Spleen (tissue), 11 donors: ENCODE measurements around the gene TBC1D13. TPM values are rescaled to one million over a fixed set of nuclear protein-coding genes. Genes with fewer than 3 reads are reported as not detected.

Experiments used
- DNase-seq: peaks from one replicate; pipeline ENCODE4 v3.0.0-alpha.2; 2020
- H3K27ac ChIP-seq, 8 donors: fragments of 200-600 bp; sonication (generic) in 7 of 8; 1 replicate in 4 of 8; 2 replicates in 4 of 8; pipeline versions ENCODE4 v1.5.0 to v1.8.0; 2016 to 2021; ENCODE audit warnings: inconsistent platforms in 4 of 8, mild to moderate bottlenecking in 4 of 8, moderate library complexity in 1 of 8
- H3K27me3 ChIP-seq, 7 donors: fragments of 200-600 bp; sonication (generic) in 6 of 7; replicated peaks in 1 of 7; 1 replicate in 4 of 7; 2 replicates in 3 of 7; pipeline versions ENCODE4 v1.5.0 to v1.8.0; 2016 to 2021; ENCODE audit warnings: inconsistent platforms in 3 of 7, mild to moderate bottlenecking in 1 of 7
- H3K36me3 ChIP-seq, 6 donors: fragments of 200-600 bp; sonication (generic) in 5 of 6; 1 replicate in 4 of 6; 2 replicates in 2 of 6; pipeline versions ENCODE4 v1.5.0 to v1.8.0; 2016 to 2021; ENCODE audit warnings: inconsistent platforms in 2 of 6
- H3K4me1 ChIP-seq, 6 donors: fragments of 200-600 bp; sonication (generic) in 5 of 6; 1 replicate in 3 of 6; 2 replicates in 3 of 6; pipeline versions ENCODE4 v1.5.0 to v1.8.0; 2016 to 2021; ENCODE audit warnings: inconsistent platforms in 3 of 6
- H3K4me3 ChIP-seq, 8 donors: fragments of 200-600 bp; sonication (generic) in 7 of 8; 1 replicate in 4 of 8; 2 replicates in 4 of 8; pipeline versions ENCODE4 v1.5.0 to v1.8.0; 2016 to 2021; ENCODE audit warnings: inconsistent platforms in 4 of 8, mild to moderate bottlenecking in 4 of 8, moderate library complexity in 2 of 8
- H3K9me3 ChIP-seq, 8 donors: fragments of 200-600 bp; sonication (generic) in 7 of 8; 1 replicate in 4 of 8; 2 replicates in 4 of 8; pipeline versions ENCODE4 v1.5.0 to v1.8.0; 2016 to 2021; ENCODE audit warnings: inconsistent platforms in 4 of 8
- POLR2A ChIP-seq, 3 donors: fragments of 450-650 bp; IDR thresholded peaks; one replicate each; pipeline ENCODE4 v1.5.1; 2017; ENCODE audit warnings: antibody characterized with exemption in 3 of 3, mild to moderate bottlenecking in 1 of 3
- POLR2AphosphoS5 ChIP-seq, 3 donors: sonication (generic); formaldehyde crosslinking; IDR thresholded peaks; one replicate each; pipeline ENCODE4 v1.5.1; 2017; ENCODE audit warnings: antibody characterized with exemption in 3 of 3
- WGBS, 5 donors: extraction: QIAGEN DNeasy Blood & Tissue Kit in 3 of 5; methylation state at CpG; one replicate each; pipeline versions ENCODE4 v1.1.5 to v1.1.7; 2013 to 2018; 5-methylcytosine and 5-hydroxymethylcytosine counted together
- intact Hi-C: fragments of 100-400 bp; cut with DNase I; formaldehyde crosslinking; loops from one replicate; pipeline ENCODE4 v1.15.0; 2023; ENCODE audit warnings: low total_unique reads
- polyA plus RNA-seq, 3 donors: library from polyadenylated mRNA; stranded (reverse); fragments of 200-250 nt; gene quantifications; one replicate each; pipeline ENCODE4 v1.2.1, GENCODE V29; 2013
- total RNA-seq, 7 donors: library from RNA; depleted of rRNA in 3 of 7; stranded (reverse); fragments of >200 nt in 3 of 7; fragmentation: NEBNext Ultra II Directional in 4 of 7; extraction: Animal tissue kit (Norgen Biotek cat#: 25700) in 4 of 7; gene quantifications; one replicate each; pipeline versions ENCODE4 v1.1.0 to v1.2.1, GENCODE V29; 2016 to 2021
- TF ChIP-seq, protein P1 (sequence below), 11 experiments: fragments of 200-600 bp in 7 of 11; fragments of 450-650 bp in 4 of 11; sonication (generic) in 4 of 11; IDR thresholded peaks in 8 of 11; conservative IDR thresholded peaks in 3 of 11; 1 replicate in 7 of 11; 2 replicates in 4 of 11; pipeline versions ENCODE4 v1.4.0 to v1.8.0; 2016 to 2021; ENCODE audit warnings: antibody characterized with exemption in 11 of 11, inconsistent platforms in 4 of 11, mild to moderate bottlenecking in 1 of 11
- donor health status: healthy with polysubstance abuse.
- donor health status: DM: no; HTN: no; CAD: no; lungs with moderate emphysema.
- donor health status: DM: no; HTN: no; CAD: no.
- donor health status: Bipolar disorder and iron deficiency.
- donor health status: healthy.
- donor health status: DM: no; HTN: no; CAD: no.
- donor health status: DM: yes; HTN: yes; CAD: no.

TBC1D13 gene
- total and polyA plus RNA-seq, 10 donors = 10.8 to 34.2 (median 23.9) TPM

DNA sequence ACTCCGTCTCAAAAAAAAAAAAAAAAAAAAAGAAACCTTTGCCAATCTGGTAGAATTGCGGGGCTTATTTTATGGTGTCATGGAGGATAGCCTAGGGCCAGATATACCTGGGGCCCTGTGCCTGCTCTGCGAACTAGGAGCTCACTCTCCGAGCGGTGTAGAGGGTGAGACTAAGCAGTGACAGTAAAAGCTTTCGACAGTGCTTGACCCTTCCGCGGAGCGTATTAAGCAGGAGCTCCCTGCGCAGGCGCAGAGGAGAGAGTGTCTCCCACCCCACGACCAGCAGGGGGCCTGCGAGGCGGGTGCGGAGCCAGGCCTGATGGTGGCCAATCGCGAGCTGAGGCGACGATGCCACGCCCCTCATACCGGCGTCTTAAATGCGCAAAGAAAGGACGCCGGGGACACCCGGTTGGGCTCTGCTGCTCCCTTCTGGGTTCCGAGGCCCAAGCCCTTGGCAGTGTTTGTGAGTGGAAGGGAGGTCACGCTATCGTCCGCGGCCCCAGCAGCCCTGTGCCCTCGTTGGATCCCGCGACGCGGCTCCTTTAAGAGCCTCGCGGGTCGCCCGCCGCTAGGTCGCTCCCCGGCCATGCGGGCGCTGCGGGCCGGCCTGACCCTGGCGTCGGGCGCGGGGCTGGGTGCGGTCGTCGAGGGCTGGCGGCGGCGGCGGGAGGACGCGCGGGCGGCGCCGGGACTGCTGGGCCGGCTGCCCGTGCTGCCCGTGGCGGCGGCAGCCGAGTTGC is 31.2 kb downstream of the TBC1D13 start, which contains the start of gene ENDOG:
Gene ENDOG (plus strand): TSS at position 402 of the 740 bp plus-strand sequence. CDS start 185 bp downstream, at position 587.
- TF ChIP-seq POLR2AphosphoS5 (IDR thresholded peaks at IDR 0.05) (peak; percentile 83 to 90 (median 89)), POLR2A (IDR thresholded peaks at IDR 0.05) (peak; percentile 24 to 67 (median 33))
- TF ChIP-seq, protein P1, sequence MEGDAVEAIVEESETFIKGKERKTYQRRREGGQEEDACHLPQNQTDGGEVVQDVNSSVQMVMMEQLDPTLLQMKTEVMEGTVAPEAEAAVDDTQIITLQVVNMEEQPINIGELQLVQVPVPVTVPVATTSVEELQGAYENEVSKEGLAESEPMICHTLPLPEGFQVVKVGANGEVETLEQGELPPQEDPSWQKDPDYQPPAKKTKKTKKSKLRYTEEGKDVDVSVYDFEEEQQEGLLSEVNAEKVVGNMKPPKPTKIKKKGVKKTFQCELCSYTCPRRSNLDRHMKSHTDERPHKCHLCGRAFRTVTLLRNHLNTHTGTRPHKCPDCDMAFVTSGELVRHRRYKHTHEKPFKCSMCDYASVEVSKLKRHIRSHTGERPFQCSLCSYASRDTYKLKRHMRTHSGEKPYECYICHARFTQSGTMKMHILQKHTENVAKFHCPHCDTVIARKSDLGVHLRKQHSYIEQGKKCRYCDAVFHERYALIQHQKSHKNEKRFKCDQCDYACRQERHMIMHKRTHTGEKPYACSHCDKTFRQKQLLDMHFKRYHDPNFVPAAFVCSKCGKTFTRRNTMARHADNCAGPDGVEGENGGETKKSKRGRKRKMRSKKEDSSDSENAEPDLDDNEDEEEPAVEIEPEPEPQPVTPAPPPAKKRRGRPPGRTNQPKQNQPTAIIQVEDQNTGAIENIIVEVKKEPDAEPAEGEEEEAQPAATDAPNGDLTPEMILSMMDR (IDR thresholded peaks at IDR 0.05 in 8 of 11, conservative IDR thresholded peaks at IDR 0.05 in 3 of 11) = peak; percentile 98 to 99 (median 99)
- Histone ChIP-seq H3K4me1 (peaks cover 7 to 41% (median 20%) of the 10 kb centered on the region in 6 donors), H3K27ac (peak within 1 kb of the TSS; percentile 76 to 91 (median 83)), H3K9me3 (no peaks in the 10 kb centered on the region), H3K36me3 (peaks cover 0 to 27% (median 20%) of the 10 kb centered on the region in 6 donors), H3K4me3 (peak within 1 kb of the TSS; percentile 56 to 79 (median 73)), H3K27me3 (no peaks in the 10 kb centered on the region)
- peak; percentile 99 for DNase-seq
- intact Hi-C loops = no loop called here
- WGBS, 5 donors = 0 to 1% (median 0%) methylated on average over 23 to 70 of the region's 70 CpGs

DNA sequence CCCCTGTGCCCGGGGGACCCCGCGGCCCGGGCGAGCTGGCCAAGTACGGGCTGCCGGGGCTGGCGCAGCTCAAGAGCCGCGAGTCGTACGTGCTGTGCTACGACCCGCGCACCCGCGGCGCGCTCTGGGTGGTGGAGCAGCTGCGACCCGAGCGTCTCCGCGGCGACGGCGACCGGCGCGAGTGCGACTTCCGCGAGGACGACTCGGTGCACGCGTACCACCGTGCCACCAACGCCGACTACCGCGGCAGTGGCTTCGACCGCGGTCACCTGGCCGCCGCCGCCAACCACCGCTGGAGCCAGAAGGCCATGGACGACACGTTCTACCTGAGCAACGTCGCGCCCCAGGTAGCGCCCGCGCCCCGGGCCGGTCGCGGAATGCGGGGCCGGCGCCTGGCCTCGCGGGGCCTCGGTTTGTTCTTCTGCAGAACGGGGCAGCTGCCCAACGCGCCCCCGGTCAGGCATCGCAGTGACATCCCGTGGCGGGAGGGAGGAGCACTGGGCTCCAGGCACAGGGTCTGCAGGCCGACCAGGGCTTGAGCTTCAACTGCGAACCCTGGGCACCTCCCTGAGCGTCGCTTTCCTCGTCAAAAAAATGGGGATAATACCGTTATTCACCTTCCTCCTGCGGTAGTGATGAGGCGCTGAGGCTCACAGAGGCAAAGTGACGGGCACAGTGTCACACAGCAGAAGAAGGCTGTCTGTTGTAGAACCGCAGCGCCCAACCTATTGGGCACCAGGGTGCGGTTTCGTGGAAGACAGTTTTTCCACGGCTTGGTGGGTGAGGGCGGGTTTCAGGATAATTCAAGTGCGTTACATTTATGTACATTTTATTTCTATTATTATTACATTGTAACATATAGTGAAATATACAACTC is 32.0 kb downstream of the TBC1D13 start:
- Histone ChIP-seq H3K27ac (peak overlapping the region in 7 of 8 donors; percentile 27 to 91 (median 85)), H3K36me3 (peaks cover 0 to 35% (median 28%) of the 10 kb centered on the region in 6 donors), H3K4me1 (peaks cover 7 to 41% (median 20%) of the 10 kb centered on the region in 6 donors), H3K4me3 (peak overlapping the region; percentile 56 to 79 (median 73)), H3K9me3 (no peaks in the 10 kb centered on the region), H3K27me3 (no peaks in the 10 kb centered on the region)
- 10 to 52% (median 12%) methylated on average over 17 to 90 of the region's 90 CpGs for WGBS, 5 donors
- intact Hi-C loops = no loop called here
- peak; percentile 90 for DNase-seq
- TF ChIP-seq, protein P1 (IDR thresholded peaks at IDR 0.05 in 8 of 11, conservative IDR thresholded peaks at IDR 0.05 in 3 of 11) = no peak
- TF ChIP-seq POLR2AphosphoS5 (IDR thresholded peaks at IDR 0.05) = peak in 1 of 3 donors; percentile 48

DNA sequence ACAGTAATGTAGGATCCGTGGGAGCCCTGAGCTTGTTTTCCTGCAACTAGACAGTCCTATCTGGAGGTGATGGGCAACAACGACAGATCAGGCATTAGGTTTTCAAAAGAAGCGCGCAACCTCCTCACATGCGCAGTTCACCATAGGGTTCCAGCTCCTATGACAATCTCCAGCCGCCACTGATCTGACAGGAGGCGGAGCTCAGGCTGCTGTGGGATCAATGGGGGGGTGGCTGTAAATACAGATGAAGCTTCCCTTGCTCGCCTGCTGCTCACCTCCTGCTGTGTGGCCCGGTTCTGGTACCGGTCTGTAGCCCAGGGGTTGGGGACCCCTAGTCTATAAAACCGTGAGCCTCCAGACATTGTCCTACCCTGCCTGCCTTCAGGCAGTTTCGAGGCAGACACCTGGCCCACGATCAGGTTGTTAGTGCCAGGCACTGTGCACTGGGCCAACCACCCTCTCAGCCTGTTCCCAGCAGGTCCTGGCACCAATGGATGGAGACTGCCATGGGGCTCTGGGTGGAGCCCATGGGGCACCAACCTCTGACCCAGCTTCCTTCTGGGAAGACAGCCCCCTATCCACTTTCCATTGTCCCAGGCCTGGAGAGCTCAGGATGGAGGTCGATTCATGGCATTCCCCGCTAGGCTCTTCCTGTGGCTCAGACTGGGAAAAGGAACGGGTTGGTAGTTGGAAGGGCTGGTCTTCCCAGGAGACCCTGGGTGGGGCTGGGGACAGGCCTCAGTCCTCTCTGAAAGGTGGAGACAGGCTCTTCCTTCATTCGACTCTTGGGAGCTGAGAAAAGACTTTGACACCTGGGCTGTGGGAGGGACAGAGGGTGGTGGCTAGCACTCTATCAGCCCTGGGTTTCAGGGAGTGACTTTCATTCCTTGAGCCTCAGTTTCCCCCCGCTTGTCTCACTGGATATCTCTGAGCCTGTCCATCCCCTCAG is 32.9 kb downstream of the TBC1D13 start:
- peak overlapping the region in 5 of 8 donors; percentile 71 to 79 (median 75) for H3K4me3 ChIP-seq
- intact Hi-C loops = no loop called here

More for the DNA sequence above, 32.9 kb downstream of the TBC1D13 start:
- H3K9me3 ChIP-seq = no peaks in the 10 kb centered on the region
- WGBS, 5 donors = 79 to 85% (median 80%) methylated on average over 14 to 18 of the region's 18 CpGs
- TF ChIP-seq POLR2A (IDR thresholded peaks at IDR 0.05) (no peak), POLR2AphosphoS5 (IDR thresholded peaks at IDR 0.05) (peak in 1 of 3 donors; percentile 36)
- DNase-seq = no peak
- H3K27me3 ChIP-seq = no peaks in the 10 kb centered on the region
- H3K27ac ChIP-seq = no peak overlapping the region
- peaks cover 0 to 44% (median 38%) of the 10 kb centered on the region in 6 donors for H3K36me3 ChIP-seq
- peaks cover 7 to 41% (median 20%) of the 10 kb centered on the region in 6 donors for H3K4me1 ChIP-seq
